Stimulated activated CD4-positive, alpha-beta T cell treated with anti-CD3 and anti-CD28 coated beads, Interleukin-12 subunit alpha, Interleukin-12 subunit beta, amount 100 ng/mL, for 48 hours (primary cell): Measurements from ENCODE around the gene SLC29A2.
"Not testable (repeated sequence)": the region's sequence is repeated elsewhere in the genome, so short reads cannot be mapped to it uniquely, and the experiment has no call there.

Experiments used
- DNase-seq, 3 donors: peaks; one replicate each; pipeline ENCODE4 v3.0.0-alpha.2; 2020; ENCODE audit warnings: low read depth in 2 of 3, low spot score in 1 of 3

SLC29A2 gene

GRCh38 chr11:66386171-66387069 lies 14.9 kb upstream of the SLC29A2 start:
- DNase-seq = peak; percentile 72 to 92 (median 74)

- DNase-seq = not testable (repeated sequence)
These were observed 12.8 kb upstream of the SLC29A2 start for GRCh38 chr11:66384316-66384715.

DNA sequence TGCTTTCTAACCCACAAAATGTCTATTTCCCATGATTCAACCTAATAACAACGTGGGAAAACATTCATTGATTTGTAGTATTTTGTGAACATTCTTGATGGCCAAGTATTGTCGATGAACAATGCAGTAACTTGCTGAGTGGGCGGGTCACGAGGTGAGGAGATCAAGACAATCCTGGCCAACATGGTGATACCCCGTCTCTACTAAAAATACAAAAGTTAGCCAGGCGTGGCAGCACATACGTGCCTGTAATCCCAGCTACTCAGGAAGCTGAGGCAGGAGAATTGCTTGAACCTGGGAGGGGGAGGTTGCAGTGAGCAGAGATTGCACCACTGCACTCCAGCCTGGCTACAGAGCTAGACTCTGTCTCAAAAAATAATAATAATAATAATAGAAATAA lies 8.7 kb upstream of the SLC29A2 start:
- DNase-seq = not testable (repeated sequence)

- not testable (repeated sequence) for DNase-seq
These were observed 2.2 kb upstream of the SLC29A2 start for GRCh38 chr11:66373690-66374287.

DNA sequence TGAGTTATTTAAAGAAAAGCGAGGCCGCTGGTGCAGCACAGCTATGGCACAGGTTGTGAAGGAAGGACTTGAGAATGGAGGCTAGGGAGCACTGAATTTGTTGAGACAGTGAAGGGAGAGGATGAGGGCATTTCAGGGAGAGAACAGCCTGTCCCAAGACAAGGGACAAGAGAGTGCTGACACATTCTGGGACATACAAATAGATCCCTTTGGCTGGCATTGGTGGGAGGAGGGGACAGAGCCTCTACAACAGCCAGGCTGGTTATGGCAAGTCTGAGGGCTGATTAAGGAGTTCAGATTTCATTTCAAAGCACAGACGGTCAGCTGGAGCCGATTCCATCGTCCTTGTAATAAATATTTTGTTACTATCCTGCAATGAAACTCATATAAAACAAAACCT lies 1.7 kb upstream of the SLC29A2 start:
- DNase-seq = no peak

GRCh38 chr11:66369073-66369894 lies 2.3 kb downstream of the SLC29A2 start:
- no peak for DNase-seq

- no peak for DNase-seq
These were observed 3.1 kb downstream of the SLC29A2 start for GRCh38 chr11:66368484-66368883.

GRCh38 chr11:66367561-66368312 lies 3.8 kb downstream of the SLC29A2 start:
- no peak for DNase-seq

DNA sequence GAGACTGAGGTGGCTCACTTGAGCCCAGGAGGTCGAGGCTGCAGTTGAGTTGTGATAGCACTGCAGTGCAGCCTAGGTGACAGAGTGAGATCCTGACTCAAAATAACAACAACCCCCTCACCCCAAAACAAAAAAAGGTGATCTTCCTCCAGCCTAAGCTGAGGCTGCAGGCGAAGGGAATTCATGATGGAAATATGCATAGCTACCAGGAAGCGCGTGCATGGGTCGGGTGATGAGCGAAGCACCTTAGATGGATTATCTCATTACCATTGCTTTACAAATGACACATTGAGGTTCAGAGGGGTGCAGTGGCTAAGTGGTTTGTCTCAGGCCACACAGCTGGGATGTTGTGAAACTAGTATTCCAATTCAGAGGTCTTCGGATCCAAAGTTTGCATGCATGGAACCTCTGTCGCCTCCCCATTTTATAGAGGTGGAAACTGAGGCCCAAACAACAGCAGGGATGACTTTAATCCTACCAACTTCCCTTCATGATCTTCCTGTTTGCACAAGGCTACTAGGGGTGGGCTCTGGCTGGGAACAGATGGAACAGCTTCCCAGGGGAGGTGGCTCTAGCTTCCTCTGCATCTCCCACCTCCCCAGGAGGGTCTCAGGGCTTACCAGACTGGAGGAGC lies 4.6 kb downstream of the SLC29A2 start:
- no peak for DNase-seq

DNA sequence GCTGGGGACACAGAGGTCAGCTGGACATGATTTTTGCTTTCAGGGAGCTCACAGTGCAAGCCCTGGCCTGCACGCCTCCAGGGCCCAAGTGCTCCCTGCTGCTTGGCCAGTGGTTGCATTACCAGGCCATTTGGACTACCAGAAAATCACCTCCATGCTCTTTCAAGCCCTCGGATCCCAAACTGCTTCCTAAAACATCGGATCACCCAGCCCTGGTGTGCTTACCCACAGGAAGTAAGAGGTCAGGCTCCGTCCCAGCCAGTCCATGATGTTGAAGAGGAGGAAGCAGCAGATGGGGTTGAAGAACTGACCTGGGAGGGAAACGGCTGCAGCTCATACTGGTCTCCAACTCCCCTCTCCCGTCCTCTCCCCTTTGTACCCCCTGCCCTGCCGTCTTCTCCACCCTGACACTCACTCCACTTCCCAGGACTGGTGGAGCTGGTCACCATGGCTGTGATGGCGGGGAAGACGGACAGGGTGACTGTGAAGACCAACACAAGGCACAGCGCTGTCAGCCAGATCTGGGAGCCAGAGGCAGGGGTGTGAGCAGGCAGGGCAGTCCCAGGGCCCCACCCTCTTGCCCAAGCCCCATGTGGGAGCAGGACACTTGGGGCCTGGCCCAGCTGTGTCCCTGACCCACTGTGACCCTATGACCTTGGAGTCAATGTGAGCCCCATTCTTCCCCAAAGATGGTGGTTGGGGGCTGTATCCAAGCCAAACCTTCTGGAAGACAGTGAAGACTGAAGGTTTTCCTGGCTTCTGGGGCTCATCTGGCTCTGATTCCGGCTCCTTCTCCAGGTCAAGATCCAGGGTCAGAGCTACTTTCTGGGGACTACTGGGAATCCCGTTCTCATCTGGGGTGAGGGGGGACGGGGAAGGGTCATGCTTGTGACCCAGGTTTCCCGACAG lies 5.6 kb downstream of the SLC29A2 start:
- DNase-seq = no peak

- no peak for DNase-seq
These were observed 6.4 kb downstream of the SLC29A2 start for GRCh38 chr11:66365166-66365565.

GRCh38 chr11:66363805-66364535 lies 7.6 kb downstream of the SLC29A2 start:
- peak; percentile 68 to 84 (median 79) for DNase-seq

DNA sequence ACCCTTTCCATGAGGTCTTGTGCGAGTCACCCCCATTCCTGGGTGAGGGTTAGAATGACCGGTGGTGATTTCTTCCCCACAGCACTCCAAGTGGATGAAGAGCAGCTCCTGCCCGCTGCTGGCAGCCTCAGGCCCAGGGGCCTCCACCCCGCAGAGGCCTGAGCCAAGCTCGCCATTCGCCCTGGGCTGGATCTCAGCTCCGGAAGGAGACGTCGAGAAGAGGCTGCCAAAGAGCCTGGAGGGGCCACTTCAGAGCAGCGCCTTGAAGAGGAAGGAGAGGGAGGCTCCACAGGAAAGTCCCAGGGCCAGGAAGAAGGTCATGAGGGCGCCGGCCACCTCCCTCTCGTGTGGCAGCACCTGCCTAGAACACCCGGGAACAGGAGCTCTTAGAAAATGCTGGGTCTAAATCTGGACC lies 8.4 kb downstream of the SLC29A2 start:
- DNase-seq = no peak

GRCh38 chr11:66362481-66363147 lies 8.9 kb downstream of the SLC29A2 start:
- no peak for DNase-seq

DNA sequence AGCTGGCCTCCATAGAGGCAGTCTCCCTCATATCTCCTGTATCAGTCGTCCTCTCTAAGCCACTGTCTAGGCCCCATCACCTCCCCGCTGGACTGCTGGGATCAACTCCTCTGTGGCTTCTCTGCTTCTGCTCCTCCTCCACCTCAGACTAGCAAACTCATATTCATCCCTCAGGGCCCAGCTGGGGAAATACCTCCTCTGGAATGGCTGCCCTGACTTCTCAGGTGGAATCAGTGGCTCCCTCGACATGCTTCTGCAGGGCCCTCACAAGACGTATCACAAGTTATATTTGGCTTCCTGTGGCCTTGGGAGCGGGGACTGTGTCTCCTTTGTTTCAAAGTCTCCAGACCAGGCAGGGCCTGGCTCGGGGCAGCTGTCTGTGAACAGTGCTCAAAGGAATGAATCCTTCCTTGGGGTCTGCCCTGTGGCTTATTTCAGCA lies 10.0 kb downstream of the SLC29A2 start:
- no peak for DNase-seq

DNA sequence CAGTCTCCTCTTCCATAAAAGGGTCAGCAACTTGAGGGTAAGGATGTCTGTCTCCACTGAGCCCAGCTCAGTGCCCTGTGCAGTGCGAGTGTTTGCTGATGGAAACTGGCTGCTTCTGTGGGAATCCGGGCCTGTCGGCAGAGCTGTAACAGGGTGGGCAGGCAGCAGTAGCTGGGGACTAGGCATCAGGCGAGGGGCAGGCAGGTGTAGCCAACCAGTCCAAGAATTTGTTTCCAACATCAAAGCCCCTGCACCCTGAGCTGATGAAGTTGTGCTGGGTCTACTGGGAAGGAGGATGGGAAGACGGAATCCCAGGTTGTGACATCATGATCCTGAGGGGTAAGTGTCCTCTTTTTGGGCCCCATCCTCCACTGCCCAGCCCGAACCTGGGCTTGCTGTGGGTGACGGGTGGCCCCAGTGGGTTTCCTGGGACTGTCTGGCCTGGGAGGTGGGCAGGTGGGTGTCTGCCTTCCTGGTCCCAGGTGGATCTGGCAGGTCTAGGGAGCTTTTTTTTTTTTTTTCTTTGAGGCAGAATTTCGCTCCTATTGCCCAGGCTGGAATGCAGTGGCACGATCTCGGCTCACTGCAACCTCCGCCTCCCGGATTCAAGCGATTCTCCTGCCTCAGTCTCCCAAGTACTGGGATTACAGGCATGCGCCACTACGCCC lies 11.0 kb downstream of the SLC29A2 start:
- no peak for DNase-seq

DNA sequence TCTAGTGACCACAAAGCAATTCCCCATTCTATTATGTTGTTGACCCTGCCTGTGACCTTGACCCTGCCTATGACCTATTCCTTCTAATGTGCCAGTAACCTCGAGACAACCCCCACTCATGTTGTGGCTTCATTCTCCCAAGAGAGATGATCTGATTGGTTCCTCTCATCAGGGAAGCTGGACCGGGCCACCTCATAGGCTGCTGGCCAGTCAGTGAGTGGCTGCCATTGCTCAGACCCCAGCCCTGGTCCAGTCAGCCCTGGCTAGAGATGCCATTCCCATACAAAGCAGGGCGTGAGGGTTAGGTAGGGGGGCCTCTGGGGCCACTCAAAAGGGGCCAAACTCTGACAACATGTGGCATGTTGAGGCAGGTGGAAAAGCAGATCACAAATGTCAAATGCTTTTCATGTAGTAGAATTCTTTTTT lies 11.9 kb downstream of the SLC29A2 start:
- no peak for DNase-seq
